Medulla oblongata (tissue), 1 donor: ENCODE data around the gene FOLR1.

Source experiments
- DNase-seq: peaks from one replicate; pipeline ENCODE4 v3.0.0-alpha.2; 2015; ENCODE audit errors: extremely low spot score

FOLR1 gene

GRCh38 chr11:72235351-72236057 is 43.6 kb downstream of the FOLR1 start:
- DNase-seq = no peak

DNA sequence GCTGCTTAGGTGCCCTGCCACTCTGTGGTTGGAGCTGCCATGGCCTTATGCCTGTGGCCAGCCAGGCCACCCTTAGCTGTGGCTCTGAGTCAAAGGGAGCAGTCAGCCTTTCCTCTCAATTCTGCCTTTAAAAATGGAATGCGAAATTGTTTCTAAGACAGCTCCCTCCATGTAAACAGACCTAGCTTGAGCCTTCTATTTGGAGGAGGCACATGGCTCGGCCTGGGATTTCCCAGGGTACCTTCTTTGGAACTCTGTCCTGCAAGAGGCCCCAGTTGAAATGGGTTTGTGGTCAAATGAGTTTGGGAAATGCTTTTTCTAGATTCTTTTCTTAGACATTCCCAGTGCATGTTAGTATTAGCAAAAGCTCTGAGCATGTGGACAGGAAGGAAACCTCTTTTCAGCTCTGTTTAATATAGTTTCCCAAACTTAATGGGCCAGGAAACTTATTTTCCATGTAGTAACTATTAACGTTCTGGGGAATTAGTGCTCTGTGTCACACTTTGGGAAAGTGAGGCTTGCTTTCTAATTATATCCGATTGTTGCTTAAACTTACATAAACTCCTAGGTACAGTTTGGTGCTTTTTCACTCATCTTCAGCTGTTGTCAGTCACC is 44.2 kb downstream of the FOLR1 start:
- DNase-seq = no peak

GRCh38 chr11:72236774-72237111 is 44.8 kb downstream of the FOLR1 start:
- no peak for DNase-seq

GRCh38 chr11:72237112-72237931 is 45.4 kb downstream of the FOLR1 start:
- DNase-seq = no peak

DNA sequence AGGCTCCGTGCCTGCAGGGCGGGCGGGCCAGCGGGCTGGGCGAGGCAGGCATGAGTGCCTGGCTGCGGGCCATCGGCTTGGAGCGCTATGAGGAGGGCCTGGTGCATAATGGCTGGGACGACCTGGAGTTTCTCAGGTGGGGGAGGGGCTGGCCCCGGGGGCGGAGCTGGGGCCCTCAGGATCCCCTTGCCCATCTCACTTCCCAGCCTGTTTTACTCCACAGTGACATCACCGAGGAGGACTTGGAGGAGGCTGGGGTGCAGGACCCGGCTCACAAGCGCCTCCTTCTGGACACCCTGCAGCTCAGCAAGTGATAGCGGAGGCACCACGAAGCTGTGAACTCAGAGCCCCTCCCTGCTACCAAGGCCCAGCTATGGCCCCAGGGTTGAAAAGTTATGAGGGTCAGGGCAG is 46.1 kb downstream of the FOLR1 start:
- peak; percentile 54 for DNase-seq

- DNase-seq = no peak
These were observed 46.8 kb downstream of the FOLR1 start for GRCh38 chr11:72238492-72239312.

- DNase-seq = no peak
These were observed 47.4 kb downstream of the FOLR1 start for GRCh38 chr11:72239313-72239848.

DNA sequence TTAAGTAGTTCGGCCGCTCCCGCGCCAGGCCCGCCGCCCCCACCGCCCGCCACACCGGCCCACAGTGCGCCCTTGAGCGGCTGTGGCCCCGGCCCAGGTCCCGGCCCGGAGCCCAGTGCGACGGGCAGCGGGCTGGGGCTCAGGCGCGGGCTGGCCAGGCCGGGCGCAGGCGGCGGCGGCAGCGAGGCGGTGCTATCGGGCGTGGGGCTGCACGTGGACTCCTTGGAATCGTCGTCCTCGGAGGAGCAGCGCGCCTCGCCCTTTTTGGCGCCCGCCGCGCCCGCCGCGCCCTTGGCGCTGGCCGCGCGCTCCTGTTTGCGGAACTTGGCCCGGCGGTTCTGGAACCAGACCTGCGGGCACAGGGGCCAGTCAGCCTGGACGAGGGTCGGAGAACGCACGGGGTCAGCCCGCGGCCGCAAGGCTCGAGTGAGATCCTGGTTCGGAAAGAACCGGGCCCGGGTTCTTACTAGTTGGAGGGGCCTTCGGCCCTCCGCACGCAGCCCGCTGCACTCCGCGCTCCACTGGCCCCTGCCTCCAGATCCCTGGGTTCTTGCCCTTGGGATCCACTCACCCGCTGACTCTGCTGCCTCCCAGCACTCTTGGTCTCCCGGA is 48.0 kb downstream of the FOLR1 start:
- DNase-seq = no peak

GRCh38 chr11:72240461-72241290 is 48.7 kb downstream of the FOLR1 start:
- DNase-seq = no peak

DNA sequence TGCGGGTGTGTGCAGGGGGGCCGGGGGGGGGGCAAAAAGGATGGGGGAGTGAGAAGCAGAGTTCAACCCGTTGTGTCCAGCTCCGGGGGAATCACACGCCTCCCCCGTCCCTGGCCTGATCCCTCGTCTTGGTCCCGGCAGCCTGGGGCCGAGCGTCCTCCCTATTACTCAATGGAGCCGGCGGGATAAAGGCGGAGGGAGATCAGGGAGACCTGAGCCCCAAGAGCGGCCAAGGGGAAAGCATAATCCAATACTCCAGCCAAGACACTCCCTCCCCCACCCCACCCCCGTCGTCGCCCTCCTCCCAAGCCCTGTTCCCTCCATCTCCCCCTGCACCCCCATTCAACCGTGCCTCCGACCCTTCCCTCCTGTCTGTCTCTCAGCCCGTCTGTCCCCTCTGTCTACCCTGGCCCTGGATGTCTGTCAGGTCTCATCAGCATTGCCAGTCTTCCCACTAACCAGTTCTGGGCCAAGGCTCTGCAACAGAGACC is 49.4 kb downstream of the FOLR1 start:
- DNase-seq = no peak

- no peak for DNase-seq
These were observed 50.2 kb downstream of the FOLR1 start for GRCh38 chr11:72242141-72242540.

DNA sequence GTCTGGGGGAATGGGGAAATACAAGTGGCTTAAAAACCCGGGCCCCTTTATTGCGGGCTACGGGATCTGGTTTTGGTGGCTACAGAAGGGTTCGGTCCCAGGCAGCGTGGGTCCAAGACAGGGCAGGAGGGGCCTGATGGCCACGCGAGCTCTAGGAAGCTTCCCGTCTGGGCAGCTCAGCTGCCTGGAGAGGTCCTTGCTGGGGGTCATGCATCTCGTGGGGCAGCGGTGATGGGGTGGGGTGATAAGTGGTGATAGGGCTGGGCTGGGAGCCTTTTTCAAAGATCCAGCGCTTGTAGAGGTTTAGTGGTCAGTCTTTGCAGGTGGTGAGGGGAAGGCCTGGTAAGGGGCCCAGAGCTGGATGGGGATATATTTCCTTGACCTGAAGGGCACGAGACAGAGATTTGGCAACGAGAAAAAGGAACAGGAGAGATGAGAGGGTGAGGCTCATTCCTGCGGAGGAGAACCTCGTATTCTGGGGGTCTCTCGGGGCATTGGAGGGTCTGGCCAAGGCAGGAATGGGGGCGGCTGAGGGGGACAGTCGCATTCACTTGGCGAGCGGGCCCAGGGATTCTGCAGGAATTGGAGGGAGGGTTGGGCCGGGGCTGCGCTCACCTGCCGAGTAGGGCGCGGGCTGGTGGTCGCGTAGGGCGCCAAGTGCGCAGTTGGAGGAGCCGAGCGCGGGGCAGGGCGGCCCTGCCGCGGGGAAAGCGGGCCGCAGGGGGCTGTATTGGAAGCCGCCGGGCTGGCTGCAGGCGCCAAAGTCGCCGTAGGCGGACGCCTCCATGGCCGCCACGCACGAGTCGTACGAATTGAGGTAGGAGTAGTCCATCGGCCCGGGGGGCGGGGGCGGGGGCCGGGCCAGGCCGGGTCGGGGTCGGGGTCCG is 51.5 kb downstream of the FOLR1 start:
- no peak for DNase-seq

- DNase-seq = no peak
These were observed 52.1 kb downstream of the FOLR1 start, which contains the start of gene PHOX2A for GRCh38 chr11:72244060-72244360. Gene PHOX2A (minus strand): TSS chr11:72244176. CDS start chr11:72244004, 172 bp downstream.

DNA sequence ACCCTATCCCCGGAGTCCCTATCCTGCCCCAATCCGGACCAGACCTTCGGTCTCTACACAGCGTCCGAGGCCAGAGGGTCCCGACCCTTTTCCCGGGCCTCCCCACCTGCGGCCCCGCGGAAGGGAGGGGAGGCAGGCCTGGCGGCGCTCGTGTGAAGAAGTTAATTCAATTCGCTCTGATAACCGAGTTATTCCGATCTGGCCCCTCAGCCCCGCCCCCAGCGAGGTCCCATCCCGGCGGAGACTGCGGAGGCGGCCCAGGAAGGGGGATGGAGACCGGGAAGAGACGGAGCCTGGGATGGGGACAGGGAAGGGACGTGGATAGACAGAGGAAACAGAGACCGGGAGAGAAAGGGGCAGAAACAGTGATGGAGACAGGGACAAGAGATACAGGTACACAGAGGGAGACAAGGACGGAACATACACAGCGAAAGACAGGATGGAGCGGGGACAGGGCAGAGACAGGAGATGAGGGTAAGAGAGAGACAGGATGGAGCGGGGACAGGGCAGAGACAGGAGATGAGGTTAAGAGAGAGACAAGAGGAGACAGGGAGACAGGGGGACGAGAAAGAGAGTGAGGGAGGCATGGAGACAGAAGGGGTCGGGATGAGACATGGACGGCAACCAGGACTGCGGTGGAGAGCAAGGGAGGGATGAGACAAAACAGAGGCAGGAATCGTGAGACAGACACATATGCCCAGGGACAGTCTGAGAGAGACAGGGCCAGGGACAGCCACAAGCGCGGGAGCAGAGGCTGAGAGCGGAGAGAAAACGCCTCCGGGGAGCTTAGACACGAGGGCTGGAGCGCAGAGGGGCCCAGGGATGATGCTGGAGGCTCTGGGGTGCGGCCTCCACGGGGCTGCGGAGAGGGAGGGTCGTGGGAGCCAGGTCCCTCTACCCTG is 52.7 kb downstream of the FOLR1 start:
- DNase-seq = no peak

DNA sequence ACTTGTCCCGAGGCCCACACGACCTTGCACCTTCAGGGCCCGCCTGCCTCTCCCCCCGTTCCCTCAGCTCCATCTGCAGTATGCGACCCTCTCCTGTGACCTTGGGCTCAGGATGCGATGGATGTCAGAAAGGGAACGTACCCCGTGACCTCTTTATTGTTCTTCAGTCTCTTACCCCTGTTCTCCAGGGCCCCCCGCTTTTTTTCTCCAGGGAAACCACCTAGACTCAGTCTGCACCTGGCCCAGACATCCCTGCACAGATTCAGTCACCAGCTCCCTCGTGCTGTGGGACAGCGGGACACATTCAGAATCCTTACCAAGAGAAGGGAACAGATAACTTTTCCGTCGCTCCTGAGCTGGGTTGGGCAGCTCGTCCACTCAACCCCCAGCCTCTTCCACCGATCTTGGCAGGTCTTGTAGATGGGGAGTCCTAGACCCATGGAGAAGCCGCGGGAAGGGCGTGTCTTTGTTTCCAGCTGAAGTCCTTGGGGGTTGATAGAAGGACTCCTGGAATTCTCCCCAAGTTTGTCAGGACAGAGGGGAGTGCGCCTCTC is 53.4 kb downstream of the FOLR1 start:
- DNase-seq = no peak
